AG20443 (cell line): Measurements from ENCODE around the gene TRMT2A.

Experiments used
- DNase-seq: peaks from one replicate; pipeline ENCODE4 v3.0.0; 2012; ENCODE audit warnings: low spot score, mixed read lengths

Gene TRMT2A

DNA sequence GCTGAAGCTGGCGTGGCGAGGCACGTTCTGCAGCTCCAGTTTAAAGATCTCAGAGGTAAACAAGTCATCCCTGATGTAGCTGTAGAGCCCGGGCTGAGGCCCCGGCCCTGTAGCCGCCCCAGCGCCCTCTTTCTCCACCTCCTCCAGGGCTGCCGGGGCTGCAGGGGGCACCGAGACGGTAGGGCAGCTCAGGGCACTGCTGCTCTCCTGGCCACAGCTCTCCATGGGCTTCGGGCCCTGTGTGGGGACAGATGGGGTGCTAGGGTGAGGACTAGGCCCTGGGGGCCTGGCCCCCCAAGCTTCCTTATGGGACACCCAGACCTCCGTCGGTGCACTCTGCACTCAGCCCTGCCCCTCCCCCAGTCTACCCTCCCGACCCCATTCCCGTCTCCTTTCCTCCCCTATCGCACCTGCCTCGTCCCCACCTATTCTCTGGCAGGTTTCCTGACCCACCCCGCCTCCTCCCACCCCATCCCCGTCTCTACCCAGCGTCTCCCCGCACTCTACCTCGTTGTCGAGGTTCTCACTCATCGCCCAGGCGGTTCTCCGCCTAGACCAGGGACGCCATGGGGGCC is 563 bp downstream of the TRMT2A start:
- DNase-seq, result no peak

DNA sequence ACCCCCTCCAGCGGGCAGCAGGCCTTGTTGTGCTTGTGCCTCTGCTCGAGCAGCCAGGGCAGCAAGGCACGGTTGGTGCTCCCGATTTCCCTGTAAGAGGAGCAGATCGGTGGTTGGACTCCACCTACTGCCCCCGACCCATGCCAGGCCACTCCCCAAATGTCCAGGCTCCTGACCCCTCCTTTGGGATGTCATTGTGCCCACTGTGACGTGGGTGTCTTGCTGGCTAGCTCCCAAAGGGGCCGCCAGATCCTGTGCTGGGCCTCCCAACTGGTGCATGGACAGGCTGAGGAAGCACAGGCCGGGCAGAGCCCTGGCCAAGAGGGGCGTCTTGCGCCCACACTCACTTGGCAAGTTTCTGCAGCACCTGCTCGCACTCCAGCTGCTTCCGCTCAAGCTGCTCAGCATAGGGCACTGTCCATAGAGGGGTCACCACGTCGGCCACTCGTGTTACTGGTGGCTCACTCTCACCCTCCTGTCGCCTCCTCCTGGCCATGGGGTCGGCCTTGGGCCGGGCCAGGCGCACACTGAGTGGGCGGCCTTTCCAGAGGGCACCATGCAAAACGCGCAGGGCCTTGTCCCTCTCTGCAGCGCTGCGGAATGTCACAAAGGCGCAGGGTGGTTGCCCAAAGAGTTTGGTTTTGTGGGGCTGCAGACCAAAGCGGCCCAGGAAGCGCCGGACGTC is 1.2 kb downstream of the TRMT2A start, which contains the start of gene RANBP1:
Gene RANBP1, plus strand, starts transcription at position 414 of the 685 bp plus-strand sequence. Its CDS starts 81 bp downstream, at position 495.
- no peak for DNase-seq

DNA sequence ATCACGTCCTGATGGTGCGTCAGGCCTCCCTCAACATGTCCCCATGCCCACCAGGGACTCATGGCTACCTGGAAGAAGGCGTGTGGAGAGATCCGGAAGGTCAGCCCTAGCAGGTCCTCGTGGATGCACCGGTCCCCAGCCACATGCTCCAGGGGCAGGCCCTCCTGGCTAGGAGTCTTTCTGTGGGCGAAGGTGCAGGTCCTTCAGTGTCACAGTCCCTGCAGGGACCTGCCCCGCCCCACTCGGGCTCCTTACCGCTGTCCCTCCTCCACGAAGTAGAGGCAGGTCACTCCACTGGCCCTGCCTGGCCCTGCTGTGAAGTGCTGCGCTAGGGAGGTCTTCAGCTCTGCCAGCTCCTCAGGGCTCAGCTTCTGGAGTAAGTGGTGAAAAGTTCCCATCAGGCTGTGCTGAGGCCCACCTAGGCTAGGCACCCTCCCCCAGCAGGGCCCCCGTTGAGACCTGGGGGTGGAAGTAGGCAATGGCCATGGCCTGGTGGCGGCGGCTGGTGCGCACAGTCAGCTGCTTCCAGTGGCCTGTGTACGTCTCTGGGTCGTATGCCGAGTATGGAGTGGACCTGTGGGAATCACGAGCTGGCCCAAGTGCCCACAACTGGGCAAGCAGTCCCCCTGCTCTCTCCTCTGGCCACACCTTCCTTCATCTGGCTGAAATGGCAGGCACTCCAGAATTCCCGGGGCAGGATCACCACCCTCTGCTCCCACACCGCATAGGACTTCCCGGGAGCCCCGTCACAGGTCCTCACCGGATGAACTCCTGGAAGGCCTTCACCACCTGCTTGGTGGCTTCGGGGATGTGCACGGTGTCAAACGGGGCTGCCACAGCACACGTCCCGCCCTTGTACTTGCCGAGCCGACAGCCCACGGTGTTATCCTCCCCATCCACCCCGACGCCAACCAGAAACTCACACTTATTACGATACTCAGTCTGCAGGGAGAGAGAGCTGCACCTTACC is 2.2 kb downstream of the TRMT2A start:
- no peak for DNase-seq

DNA sequence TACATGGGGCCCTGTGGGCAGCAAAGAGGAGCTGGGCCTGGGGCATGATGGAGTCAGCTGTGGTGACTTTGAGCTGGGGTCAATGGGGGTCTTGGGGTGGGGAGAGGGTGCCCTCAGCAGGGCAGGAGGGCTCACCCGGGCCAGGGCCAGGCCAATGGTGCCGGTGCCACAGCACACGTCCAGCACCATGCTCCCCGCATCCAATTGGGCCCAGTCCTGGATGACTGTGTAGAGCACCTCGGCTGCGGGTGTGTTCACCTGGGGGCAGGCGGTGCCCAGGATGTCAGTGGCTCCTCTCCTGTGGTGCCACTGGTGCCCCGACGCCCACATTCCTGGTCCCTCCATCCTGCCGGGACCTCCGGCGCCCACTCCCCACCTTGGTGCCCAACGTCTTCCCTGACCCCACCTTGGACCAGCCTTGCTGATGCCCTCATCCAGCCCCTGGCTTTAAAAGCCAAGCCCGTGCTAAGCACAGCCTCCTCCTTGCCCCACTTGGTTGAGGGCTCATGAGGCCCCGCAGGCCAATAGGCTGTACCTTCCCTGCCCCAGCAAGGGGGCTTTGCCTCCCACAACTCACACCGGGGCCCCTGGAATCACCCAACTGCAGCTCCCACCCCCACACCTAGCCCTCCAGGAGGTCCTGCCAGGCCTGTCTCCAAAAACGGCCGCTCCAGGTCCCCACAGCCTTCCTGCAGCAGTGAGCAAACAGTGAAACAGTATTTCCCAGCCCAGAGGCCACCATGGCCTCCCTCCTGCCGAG is 3.3 kb downstream of the TRMT2A start:
- DNase-seq, result no peak

DNA sequence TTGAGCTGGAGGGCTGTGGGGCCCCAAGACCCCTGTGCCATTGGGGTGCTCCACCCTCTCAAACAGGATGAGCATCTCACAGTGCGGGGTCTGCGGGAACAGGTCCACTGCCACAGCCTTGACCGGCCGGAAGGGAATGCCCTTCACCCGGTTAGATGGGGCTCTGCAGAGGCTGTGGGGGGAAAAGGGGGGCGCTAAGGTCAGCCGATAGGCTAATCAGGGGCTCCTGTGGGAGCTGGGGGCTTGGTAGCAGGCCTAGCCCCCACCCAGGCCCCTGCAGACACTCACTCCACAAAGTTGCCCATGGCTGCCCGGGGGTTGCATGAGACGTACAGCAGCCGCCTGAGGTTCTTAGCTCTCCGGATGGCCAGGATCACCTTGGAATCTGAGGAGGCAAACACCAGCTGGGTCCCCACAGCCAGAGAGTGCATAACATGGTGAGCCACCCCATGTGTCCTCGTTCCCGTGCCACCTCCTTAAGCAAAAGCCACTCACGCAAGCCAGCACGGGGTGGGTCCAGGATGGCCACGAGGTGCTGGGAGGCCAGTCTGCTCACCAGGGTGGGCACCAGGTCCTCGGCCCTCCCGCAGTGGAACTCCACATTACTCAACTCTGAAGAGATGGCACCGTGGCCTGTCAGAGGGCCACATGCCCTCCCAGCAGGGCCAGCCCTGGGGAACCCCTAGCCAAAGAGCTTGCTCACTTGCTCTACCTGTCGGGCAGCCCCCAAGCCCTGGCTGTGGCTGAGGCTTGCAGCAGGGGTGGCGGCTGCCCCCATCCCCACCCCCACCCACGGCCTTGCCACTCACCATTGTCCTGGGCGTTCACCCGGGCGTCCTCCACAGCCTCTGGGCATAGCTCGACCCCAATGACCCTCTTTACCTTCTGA is 4.2 kb downstream of the TRMT2A start:
- no peak for DNase-seq

DNA sequence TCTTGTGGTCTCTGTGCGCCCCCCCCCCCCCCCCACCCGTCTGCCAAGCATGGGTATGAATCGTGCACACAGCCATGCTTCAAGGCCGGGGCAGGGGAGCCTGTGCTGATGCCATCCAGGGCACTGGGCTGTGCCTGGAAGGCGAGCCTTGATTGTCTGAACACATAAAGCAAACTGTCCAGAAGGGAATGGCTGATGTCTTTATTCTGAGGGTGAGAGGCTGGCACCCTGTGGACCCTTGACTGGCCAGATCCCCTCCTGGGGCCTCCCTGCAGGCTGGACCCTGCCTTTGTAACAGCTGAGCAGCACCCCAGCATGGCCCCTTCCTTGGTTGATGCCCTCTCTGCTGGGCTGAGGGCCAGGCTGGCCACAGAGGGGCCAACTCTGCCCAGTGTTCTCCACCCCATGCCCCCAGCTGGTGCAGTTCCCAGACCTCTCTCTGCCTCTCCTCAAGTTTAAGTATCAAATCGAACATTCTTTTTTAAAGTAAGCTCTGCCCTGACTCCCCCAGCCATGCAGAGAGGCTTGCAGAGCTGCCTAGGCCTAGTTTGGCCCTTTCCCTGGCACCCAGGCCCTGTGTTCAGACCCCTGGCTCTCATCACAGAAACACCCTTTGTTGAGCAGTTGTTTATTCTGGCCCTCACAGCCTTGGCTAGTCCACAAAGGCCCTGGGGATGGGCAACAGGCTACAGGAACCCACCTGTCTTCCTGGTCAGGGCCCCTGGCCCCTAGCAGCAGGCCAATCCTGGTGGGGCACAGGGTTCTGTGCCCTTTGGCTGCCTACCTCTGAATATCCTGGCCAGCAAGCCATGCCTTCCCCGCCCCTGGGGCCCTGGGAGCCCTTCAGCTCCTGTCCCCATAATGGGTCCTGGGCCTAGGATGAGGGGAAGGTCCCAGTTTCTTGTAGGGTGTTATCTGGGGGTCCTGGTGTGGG is 5.1 kb downstream of the TRMT2A start:
- no peak for DNase-seq

DNA sequence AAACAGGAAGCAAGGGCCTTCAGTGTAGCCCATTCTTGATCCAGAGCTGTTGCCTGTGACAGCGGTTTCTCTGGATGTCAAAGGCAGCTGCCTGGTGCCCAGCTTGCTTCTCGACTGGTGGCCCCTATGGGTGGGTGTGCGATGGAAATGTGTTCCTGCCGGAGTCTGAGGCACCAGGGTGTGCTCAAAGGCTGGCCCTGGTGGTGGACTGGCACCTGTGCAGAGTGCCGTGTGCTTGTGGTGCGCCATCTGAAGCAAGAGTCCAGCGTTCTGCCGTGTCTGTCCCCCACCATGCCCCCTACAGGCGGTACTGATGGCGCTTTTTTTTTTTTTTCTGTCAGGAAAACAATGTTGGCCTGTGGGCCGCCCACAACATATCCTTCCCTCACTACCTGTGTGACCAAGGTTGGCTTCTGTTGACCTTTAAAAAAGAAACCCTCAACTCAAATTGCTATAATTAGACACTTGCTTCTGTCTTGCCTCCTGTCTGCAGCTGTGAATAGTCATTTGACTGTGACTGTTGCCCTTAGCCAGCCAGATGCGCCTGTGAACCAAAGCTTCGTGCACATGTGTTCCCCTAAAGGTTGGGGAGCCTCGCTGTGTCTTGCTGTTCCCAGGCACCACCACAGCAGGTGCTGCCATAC is 5.9 kb downstream of the TRMT2A start:
- DNase-seq, result peak; percentile 49

DNA sequence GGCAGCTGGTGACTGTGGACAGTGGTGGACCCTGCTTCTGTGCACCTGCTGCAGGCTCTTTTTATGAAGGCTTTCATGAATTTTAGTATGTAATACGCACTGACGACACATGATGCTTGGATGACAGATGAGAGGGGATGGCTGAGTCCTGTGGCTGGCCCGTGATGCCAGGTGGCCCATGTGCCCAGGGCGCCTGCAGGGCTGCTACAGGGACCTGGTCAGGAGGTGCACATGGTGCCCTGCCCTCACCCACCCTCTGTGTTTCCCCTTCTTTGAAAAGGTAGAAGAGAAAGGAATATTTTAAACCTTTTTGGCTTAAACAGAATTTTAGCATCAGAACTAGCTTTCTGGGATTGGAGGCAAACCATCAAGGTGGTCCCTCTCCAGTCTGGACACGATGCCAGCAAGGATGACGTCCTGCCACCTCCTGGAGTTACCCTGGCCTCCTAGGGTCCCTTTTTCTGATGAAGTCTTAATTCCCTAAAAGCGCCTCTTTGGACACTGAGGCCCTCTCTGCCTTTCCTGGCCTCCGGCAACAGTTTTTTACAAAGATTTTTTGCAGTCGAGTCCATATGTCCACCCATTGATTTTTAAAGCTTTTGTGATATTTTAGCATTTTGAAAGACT is 6.6 kb downstream of the TRMT2A start:
- no peak for DNase-seq

DNA sequence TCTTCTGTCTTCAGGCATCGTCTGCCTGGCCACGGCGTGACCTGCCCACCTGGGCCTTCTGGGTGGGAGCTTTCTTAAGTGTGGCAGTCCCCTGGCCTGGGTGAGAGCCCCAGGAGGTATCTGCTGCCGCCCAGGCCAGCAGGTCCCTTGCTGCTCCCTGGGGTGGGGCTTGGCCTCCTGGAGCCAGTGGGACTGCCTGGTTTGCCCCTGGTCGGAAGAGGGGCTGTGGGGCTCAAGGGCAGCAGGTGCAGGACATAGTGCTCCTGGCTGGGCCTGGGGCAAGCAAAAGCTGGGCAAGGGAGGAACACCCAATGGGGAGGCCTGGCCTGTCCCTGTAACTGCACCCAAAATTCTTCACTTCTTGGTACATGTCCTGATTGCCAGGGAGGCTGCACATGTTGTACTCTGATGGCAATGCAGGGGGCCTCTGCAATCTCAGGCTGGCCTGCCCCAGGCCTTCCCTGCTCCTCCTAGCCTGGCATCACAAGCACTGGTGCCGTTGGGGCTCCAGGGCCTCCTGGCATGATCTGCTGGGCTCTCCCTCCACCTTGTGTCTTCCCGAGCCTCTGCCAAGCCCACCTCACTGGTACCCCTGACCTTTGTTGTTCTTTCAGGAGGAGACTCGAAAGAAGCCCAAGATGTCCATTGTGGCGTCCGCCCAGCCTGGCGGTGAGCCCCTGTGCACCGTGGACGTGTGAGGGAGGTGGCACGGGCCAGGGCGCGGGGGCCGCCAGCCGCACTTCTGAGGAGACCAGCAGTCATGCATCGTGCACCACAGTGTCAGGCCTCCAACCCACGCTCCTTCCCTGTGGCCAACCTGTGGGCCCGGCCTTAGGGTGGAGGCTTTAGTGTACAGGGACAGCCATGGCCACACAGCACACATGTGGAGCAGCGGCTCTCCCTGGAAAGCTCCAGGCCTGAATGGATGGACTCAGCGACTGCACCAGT is 7.3 kb downstream of the TRMT2A start:
- DNase-seq, result no peak

DNA sequence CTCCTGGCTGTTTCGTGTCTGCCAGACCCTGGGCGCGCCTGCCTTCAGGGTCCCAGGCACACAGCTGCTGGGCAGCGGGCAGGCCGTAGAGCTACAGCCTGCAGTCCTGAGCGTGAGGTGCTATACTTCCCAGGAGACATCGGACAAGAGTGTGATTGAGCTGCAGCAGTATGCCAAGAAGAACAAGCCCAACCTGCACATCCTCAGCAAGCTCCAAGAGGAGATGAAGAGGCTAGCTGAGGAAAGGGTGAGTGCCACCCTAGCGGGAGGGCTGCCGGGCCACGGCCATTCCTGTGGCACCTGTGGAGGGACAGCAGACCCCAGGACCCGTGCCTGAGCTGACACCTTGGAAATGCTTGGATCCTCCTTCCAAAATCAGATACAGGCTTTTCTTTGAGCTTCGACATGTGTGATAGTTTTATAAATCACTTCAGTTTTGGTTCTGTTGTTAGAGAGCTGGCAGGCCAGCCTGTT is 8.2 kb downstream of the TRMT2A start:
- DNase-seq, result no peak

DNA sequence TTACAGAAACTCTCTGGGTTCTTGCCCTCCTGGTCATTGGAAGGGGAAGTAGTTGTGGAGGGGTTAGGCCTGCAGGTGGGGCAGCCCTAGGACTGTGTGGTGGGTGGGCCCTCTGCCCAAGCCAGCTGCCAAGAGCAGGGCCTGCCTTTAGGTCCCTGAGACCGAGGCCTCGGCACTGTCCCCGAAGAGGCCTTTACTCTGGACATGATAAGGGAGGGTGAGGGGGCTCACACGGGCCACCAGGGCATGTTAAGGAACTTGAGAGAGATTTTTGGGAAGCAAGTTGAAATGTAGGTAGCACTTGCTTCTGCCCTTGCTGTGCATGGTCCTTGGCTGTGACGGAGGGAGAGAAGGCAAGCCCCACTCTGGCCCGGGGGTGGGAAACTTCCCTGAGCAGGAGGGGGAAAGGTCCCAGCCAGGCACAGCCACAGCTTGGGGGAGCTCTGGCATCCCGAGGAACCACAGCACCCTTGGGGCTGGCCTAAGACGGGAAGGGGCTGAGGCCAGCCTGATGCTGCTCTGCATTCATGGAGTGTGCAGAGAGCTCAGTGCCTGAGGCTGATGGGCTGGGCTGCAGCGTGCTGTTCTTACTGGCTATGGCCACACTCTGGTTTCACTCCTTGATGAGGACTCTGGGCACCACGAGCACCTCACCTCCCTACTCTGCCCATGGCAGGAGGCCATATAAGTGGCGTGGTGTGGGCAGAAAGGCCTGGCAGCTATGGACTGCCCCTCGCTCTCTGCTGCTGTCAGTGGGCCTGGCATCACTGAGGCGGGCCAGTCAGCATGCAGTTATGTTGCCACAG is 8.9 kb downstream of the TRMT2A start:
- DNase-seq, result no peak

DNA sequence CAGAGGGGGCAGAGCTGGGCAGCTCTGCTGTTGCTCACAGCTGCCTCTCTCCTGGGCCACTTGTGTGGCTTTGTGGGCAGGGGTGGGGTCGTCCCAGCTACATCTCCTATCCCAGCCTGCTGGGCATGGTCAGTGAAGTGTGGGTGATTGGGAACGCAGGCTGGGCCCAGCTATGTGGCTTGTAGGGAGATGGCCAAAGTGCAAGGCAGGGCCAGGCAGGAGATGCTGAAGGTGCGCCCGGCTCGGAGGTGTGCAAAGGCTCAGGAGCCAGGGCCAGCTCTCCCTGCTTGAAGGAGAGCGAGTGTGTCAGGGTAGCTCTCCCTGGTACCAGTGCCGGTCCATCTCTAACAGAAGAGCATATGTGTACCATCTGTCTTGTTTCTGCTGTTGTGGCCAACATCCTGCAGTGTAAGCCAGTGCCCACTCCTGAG is 9.5 kb downstream of the TRMT2A start:
- DNase-seq, result no peak

DNA sequence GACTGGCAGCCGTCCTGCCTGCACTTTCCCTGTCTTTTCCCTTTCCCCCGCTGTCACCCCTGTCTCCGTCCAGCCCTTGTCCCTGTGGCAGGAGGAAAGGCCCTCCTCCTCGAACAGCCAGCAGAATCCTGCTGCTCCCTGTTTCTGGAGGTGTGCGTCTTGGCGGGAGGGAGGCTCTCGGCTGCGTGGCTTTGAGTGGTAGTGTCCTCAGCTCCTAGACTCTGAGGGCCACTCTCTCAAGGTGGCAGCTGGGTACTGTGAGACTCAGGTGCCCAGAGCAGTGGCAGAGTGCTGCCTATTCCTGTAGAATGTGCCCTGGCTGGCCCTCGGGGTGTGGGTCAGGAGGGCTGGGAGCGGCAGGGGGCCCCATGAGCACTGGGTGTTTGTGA is 10.2 kb downstream of the TRMT2A start:
- DNase-seq, result no peak

DNA sequence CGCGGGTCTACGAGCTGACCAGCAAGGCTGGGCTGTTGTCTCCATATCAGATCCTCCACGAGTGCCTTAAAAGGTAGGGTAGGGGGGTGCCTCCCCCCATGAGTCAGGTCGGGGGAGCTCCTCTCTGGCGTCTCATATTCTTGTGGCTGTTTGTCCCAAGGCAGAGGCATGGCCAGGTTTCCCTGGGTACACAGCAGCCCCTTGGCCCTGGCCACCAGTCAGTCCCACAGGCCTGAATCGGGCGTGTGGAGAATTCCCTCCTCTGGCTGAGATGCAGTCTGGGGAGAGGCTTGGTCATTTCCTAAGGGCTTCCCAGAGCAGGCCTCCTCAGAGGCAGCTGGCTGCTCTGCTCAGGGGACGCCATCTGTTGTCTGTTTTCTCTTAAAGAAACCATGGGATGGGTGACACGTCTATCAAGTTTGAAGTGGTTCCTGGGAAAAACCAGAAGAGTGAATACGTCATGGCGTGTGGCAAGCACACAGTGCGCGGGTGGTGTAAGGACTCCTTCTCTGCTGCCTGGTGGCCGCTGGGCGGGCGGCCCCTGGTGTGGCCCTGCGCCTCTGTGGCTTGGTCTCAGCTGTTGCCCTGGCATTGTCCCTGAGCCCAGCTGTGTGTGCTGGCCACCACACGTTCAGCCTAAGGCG is 10.7 kb downstream of the TRMT2A start:
- DNase-seq, result no peak

DNA sequence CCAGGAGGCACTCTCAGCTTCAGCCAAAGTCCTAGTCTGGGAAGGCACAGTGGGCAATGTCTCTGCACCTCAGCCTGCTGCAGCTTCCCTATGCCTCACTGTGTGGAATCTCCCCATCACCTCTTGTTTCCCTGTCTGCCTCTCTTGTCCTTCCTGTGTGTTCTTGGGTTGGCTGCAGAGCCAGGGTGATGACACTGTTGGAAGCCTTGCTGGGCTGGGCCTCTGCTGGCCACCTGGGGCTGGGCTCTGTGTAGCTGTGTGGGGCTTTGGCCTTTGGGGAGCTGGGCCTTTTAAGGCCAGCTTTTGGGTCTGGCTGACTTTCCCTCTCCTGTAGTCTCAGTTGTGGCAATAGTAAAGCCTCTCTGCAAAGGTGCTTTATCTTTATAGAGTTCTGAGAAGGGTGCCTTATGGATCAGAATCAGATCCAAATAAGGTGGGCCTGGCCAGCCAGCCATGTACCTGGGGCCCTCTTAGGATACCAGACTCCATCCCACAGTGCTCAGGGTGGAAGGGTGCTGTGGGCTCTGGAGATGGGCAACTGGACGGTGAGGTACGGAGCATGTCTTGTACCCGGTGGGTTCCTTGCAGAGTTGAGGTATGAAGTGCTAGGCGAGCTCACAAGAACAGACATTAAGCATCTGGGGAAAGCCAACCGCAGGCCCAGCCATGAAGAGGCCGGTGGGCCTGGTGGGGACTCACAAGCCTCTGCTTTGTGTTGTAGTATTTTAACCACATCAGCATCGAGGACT is 11.4 kb downstream of the TRMT2A start:
- no peak for DNase-seq
